Mesendoderm (in vitro differentiated cells): ENCODE results near the gene HNRNPLL.
A peak's percentile ranks its signal among the peaks of the same experiment; 100 is the strongest.

ENCODE experiments used
- DNase-seq: peaks from one replicate; pipeline ENCODE4 v3.0.0; 2013
- H2AK5ac ChIP-seq: 2 replicates; pipeline ENCODE4 v1.6.1; 2013; ENCODE audit warnings: low read length, inconsistent platforms
- H2BK120ac ChIP-seq: 2 replicates; pipeline ENCODE4 v1.6.1; 2013; ENCODE audit warnings: low read depth, mild to moderate bottlenecking, low read length, moderate library complexity, mixed read lengths
- H2BK15ac ChIP-seq: replicated peaks from 2 replicates; pipeline ENCODE4 v1.6.1; 2013; ENCODE audit warnings: low read depth, mild to moderate bottlenecking, moderate library complexity
- H2BK5ac ChIP-seq: 2 replicates; pipeline ENCODE4 v1.6.1; 2013; ENCODE audit warnings: low read length, inconsistent platforms
- H3K18ac ChIP-seq: 2 replicates; pipeline ENCODE4 v1.6.1; 2013; ENCODE audit warnings: mild to moderate bottlenecking, low read length, mixed read lengths
- H3K23ac ChIP-seq: one replicate; pipeline ENCODE4 v1.6.1; 2013; ENCODE audit warnings: low read length
- H3K27ac ChIP-seq: 2 replicates; pipeline ENCODE4 v1.5.1; 2013; ENCODE audit warnings: low read depth, mild to moderate bottlenecking, inconsistent platforms, low read length, moderate library complexity
- H3K27me3 ChIP-seq: 2 replicates; pipeline ENCODE4 v1.6.1; 2013; ENCODE audit warnings: low read length, control low read depth, mild to moderate bottlenecking, inconsistent platforms; ENCODE audit not compliant: insufficient read depth, poor library complexity
- H3K36me3 ChIP-seq: 2 replicates; pipeline ENCODE4 v1.6.1; 2013; ENCODE audit warnings: low read length, inconsistent platforms; ENCODE audit not compliant: control insufficient read depth, insufficient read depth
- H3K4ac ChIP-seq: one replicate; pipeline ENCODE4 v1.6.1; 2013; ENCODE audit warnings: low read depth, mild to moderate bottlenecking, low read length, moderate library complexity
- H3K4me1 ChIP-seq: 2 replicates; pipeline ENCODE4 v1.6.1; 2013; ENCODE audit warnings: low read depth, low read length, inconsistent platforms; ENCODE audit not compliant: control insufficient read depth
- H3K4me2 ChIP-seq: 2 replicates; pipeline ENCODE4 v1.6.1; 2013; ENCODE audit warnings: low read length
- H3K4me3 ChIP-seq: 2 replicates; pipeline ENCODE4 v1.5.1; 2013; ENCODE audit warnings: mild to moderate bottlenecking, low read length
- H3K56ac ChIP-seq: one replicate; pipeline ENCODE4 v1.6.1; 2013; ENCODE audit warnings: low read length
- H3K79me1 ChIP-seq: 2 replicates; pipeline ENCODE4 v1.6.1; 2013; ENCODE audit warnings: low read length, inconsistent platforms
- H3K79me2 ChIP-seq: 2 replicates; pipeline ENCODE4 v1.6.1; 2013; ENCODE audit warnings: mild to moderate bottlenecking, low read length; ENCODE audit not compliant: control insufficient read depth, insufficient read depth
- H3K9ac ChIP-seq: 2 replicates; pipeline ENCODE4 v1.6.1; 2013; ENCODE audit warnings: low read length, inconsistent platforms
- H4K5ac ChIP-seq: one replicate; pipeline ENCODE4 v1.6.1; 2013; ENCODE audit warnings: low read length
- H4K8ac ChIP-seq: one replicate; pipeline ENCODE4 v1.6.1; 2013; ENCODE audit warnings: low read depth, mild to moderate bottlenecking, control low read depth, low read length, moderate library complexity
- WGBS: extraction: QIAGEN DNeasy Blood & Tissue Kit; methylation state at CpG from one replicate; pipeline ENCODE4 v1.1.7; 2013; ENCODE audit warnings: low lambda C conversion rate, missing lambda C conversion rate; ENCODE audit not compliant: insufficient coverage; ENCODE audit errors: extremely low coverage; 5-methylcytosine and 5-hydroxymethylcytosine counted together

Gene HNRNPLL

DNA sequence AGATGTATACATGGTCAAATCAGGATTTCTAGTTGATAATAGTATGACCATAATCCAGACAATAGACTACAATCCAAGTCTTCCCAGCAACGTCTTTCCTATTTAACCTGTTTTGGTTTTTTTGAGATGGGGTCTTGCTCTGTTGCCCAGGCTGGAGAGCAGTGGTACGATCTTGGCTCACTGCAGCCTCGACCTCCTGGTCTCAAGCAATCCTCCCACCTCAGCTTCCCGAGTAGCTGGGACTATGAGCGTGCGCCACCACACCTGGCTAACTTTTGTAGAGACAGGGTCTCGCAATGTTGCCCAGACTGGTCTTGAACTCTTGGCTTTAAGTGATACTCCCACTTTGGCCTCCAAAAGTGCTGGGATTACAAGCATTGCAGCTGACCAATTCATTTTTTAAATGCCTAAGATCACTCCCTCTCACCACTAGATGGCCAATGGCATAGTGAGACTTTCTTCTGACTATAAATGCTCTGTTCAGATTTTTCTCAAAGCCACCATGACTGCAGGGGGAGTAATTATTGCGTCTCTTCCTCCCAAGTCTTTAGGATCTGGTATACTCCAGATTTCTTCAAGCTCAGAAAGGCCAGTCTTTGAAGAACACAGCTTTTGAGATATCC lies 47.6 kb downstream of the HNRNPLL start:
- no peaks in the 10 kb centered on the region for H3K27me3 ChIP-seq
- no peak overlapping the region for H2AK5ac ChIP-seq
- H3K18ac ChIP-seq = peak overlapping the region; percentile 11
- peak; percentile 66 for DNase-seq
- H3K56ac ChIP-seq = no peak overlapping the region
- no peak overlapping the region for H4K8ac ChIP-seq
- no CpG with 5 or more reads among the region's 8 CpGs for WGBS
- H3K4me1 ChIP-seq = no peaks in the 10 kb centered on the region
- no peaks in the 10 kb centered on the region for H3K36me3 ChIP-seq
- no peak overlapping the region for H3K4me3 ChIP-seq
- H3K23ac ChIP-seq = no peak overlapping the region
- H3K79me1 ChIP-seq = no peaks in the 10 kb centered on the region
- no peak overlapping the region for H3K9ac ChIP-seq
- H3K79me2 ChIP-seq = no peaks in the 10 kb centered on the region
- no peak overlapping the region for H3K27ac ChIP-seq
- H4K5ac ChIP-seq = no peak overlapping the region
- H3K4me2 ChIP-seq = no peak overlapping the region
- no peak overlapping the region for H2BK5ac ChIP-seq
- H2BK15ac ChIP-seq = no peak overlapping the region
- H2BK120ac ChIP-seq = no peak overlapping the region
- H3K4ac ChIP-seq = no peak overlapping the region

DNA sequence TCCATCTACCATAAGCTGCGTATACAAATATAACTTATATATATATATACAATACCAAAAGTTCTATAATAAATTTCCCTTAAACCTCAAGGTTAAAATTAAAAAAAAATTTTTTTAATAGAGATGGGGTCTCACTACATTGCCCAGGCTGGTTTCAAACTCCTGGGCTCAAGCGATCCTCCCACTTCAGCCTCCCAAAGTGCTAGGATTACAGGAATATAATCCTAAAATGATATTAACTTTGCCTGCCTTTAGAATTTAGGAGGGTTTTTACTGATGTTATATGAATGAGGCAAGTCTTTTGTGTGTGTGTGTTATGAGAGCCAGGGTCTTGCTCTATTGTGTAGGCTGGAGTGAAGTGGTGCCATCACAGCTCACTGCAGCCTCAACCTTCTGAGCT lies 49.2 kb downstream of the HNRNPLL start:
- Histone ChIP-seq H3K56ac (no peak overlapping the region), H3K79me1 (no peaks in the 10 kb centered on the region), H3K27ac (no peak overlapping the region), H3K4me2 (no peak overlapping the region), H3K18ac (no peak overlapping the region), H2BK15ac (no peak overlapping the region), H3K79me2 (no peaks in the 10 kb centered on the region), H3K4me1 (no peaks in the 10 kb centered on the region), H2AK5ac (no peak overlapping the region), H3K36me3 (no peaks in the 10 kb centered on the region), H4K5ac (no peak overlapping the region), H3K23ac (no peak overlapping the region), H2BK120ac (no peak overlapping the region), H3K27me3 (no peaks in the 10 kb centered on the region), H4K8ac (no peak overlapping the region), H3K9ac (no peak overlapping the region), H2BK5ac (no peak overlapping the region), H3K4me3 (no peak overlapping the region), H3K4ac (no peak overlapping the region)
- no peak for DNase-seq
- WGBS = 100% methylated on average over 1 of the region's 2 CpGs

DNA sequence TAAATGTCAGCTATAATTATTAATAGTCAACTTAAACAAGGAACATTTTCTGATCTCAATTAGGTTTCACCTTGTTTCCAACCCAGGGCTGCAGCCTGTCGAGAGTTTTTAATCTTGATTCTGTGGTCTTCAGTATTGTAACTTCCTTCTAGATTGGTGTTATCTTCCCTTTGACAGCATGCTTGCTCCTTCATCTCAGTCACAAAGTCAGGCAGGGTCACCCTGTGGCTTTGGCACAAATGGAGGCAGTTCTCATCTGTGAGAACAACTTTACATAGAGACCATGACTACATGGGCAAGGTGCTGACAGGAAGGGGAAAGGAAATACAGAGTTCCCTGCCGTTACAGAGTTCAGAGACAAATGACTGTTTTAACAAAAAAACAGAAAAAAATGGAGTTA lies 50.5 kb downstream of the HNRNPLL start:
- peak; percentile 47 for DNase-seq
- Histone ChIP-seq H2BK5ac (no peak overlapping the region), H3K4me2 (no peak overlapping the region), H3K27me3 (no peaks in the 10 kb centered on the region), H2BK120ac (no peak overlapping the region), H3K36me3 (no peaks in the 10 kb centered on the region), H4K5ac (no peak overlapping the region), H3K79me1 (no peaks in the 10 kb centered on the region), H3K9ac (no peak overlapping the region), H3K56ac (no peak overlapping the region), H3K4me3 (no peak overlapping the region), H3K18ac (no peak overlapping the region), H2AK5ac (no peak overlapping the region), H3K4ac (no peak overlapping the region), H4K8ac (no peak overlapping the region), H3K79me2 (no peaks in the 10 kb centered on the region), H2BK15ac (no peak overlapping the region), H3K23ac (no peak overlapping the region), H3K27ac (no peak overlapping the region), H3K4me1 (no peaks in the 10 kb centered on the region)
- no CpG with 5 or more reads among the region's 2 CpGs for WGBS

DNA sequence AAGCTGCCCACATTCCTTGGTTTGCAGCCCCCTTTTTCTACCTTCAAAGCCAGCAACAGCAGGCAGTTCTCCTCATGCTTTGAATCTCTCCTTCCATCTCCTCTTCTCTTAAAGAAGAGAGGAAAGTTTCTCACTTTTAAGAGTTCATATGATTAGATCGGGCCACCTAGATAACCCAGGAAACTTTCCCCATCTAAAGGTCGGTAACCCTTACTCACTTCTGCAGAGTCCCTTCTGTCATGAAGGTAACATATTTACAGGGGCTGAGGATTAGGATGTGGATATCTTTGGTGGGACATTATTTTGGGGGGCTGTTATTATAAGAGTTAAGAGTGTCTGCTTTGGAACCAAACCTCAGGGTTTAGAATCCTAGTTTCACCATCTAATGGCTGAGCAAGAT lies 51.0 kb downstream of the HNRNPLL start:
- Histone ChIP-seq H4K5ac (no peak overlapping the region), H3K18ac (no peak overlapping the region), H2BK5ac (no peak overlapping the region), H2BK15ac (no peak overlapping the region), H3K23ac (no peak overlapping the region), H3K4me3 (no peak overlapping the region), H3K4me2 (no peak overlapping the region), H3K4me1 (no peaks in the 10 kb centered on the region), H3K79me1 (no peaks in the 10 kb centered on the region), H3K79me2 (no peaks in the 10 kb centered on the region), H2AK5ac (no peak overlapping the region), H3K4ac (no peak overlapping the region), H3K27ac (no peak overlapping the region), H3K27me3 (no peaks in the 10 kb centered on the region), H4K8ac (no peak overlapping the region), H3K36me3 (no peaks in the 10 kb centered on the region), H3K9ac (no peak overlapping the region), H2BK120ac (no peak overlapping the region), H3K56ac (no peak overlapping the region)
- DNase-seq = no peak
- WGBS = no CpG with 5 or more reads among the region's 2 CpGs

DNA sequence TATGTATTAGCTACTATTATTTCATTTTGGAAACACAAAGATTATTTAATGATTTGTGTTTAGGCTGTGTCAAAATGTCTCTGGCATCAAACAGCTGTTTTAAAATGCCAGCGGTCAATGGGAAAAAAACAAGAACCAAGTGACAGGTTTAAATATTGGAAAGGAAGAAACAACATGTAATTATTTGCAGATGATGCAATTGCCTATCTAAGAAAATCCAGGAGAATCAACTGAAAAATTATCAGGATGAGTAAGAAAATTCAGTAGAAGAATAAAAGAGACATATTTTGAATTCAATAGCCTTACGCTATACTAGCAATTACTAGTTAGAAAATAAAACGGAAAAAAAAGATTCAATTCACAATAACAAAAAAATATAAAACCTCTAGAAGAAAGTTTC lies 51.6 kb downstream of the HNRNPLL start:
- H2BK5ac ChIP-seq = no peak overlapping the region
- no peak overlapping the region for H2BK15ac ChIP-seq
- no peak overlapping the region for H4K8ac ChIP-seq
- H3K4me3 ChIP-seq = no peak overlapping the region
- H3K79me2 ChIP-seq = no peaks in the 10 kb centered on the region
- DNase-seq = no peak
- no CpG with 5 or more reads among the region's 3 CpGs for WGBS
- no peak overlapping the region for H3K9ac ChIP-seq
- no peaks in the 10 kb centered on the region for H3K79me1 ChIP-seq
- H3K4me1 ChIP-seq = no peaks in the 10 kb centered on the region
- H2BK120ac ChIP-seq = no peak overlapping the region
- H3K36me3 ChIP-seq = no peaks in the 10 kb centered on the region
- no peaks in the 10 kb centered on the region for H3K27me3 ChIP-seq
- H3K27ac ChIP-seq = no peak overlapping the region
- H3K4me2 ChIP-seq = no peak overlapping the region
- no peak overlapping the region for H3K4ac ChIP-seq
- H3K18ac ChIP-seq = no peak overlapping the region
- H4K5ac ChIP-seq = no peak overlapping the region
- no peak overlapping the region for H3K56ac ChIP-seq
- H3K23ac ChIP-seq = no peak overlapping the region
- H2AK5ac ChIP-seq = no peak overlapping the region

DNA sequence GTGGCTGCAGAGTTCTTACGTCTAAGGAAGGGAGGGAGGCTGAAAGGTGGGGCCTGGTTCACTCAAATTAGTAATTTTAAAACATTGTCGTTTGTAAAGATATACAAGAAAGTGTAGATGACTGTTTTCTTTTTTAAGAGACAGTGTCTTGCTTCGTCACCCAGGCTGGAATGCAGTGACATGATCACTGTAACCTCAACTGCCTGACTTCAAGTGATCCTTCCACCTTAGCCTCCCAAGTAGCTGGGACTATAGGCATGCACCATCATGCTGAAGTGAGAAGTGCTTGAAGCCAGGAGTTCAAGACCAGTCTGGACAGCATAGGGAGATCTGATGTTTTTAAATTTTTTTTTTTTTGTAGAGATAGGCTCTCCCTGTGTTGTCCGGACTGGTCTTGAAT lies 52.9 kb downstream of the HNRNPLL start:
- Histone ChIP-seq H4K8ac (no peak overlapping the region), H2BK120ac (no peak overlapping the region), H3K4ac (no peak overlapping the region), H3K79me2 (no peaks in the 10 kb centered on the region), H2BK15ac (no peak overlapping the region), H2BK5ac (no peak overlapping the region), H3K4me1 (no peaks in the 10 kb centered on the region), H3K4me3 (no peak overlapping the region), H3K23ac (no peak overlapping the region), H2AK5ac (no peak overlapping the region), H3K9ac (no peak overlapping the region), H3K18ac (no peak overlapping the region), H3K4me2 (no peak overlapping the region), H3K56ac (no peak overlapping the region), H3K36me3 (no peaks in the 10 kb centered on the region), H3K79me1 (no peaks in the 10 kb centered on the region), H3K27ac (no peak overlapping the region), H4K5ac (no peak overlapping the region), H3K27me3 (no peaks in the 10 kb centered on the region)
- no CpG with 5 or more reads among the region's 4 CpGs for WGBS
- no peak for DNase-seq
